B cell (primary cell): ENCODE data around the gene NOTCH4.

ENCODE experiments used
- CTCF ChIP-seq: fragments of 200-600 bp; IDR thresholded peaks from one replicate; pipeline ENCODE4 v1.8.0; 2022; ENCODE audit warnings: antibody characterized with exemption, mild to moderate bottlenecking
- EZH2 ChIP-seq: IDR thresholded peaks from 2 replicates; pipeline ENCODE4 v1.6.1; 2012; ENCODE audit warnings: borderline replicate concordance, low read depth, mild to moderate bottlenecking, moderate library complexity, low read length; ENCODE audit not compliant: insufficient read depth, poor library complexity, severe bottlenecking

GRCh38 chr6:32218167-32218566 lies 5.7 kb downstream of the NOTCH4 start:
- TF ChIP-seq CTCF (no peak), EZH2 (no peak)
